Measurements from ENCODE around the gene COMMD10. TPM values are rescaled to one million over a fixed set of nuclear protein-coding genes. Genes with fewer than 3 reads are reported as not detected.

The COMMD10 gene
- total RNA-seq, 4 donors from 2014 or later, result 17.6 to 35.7 (median 25.7) TPM

GRCh38 chr5:116303810-116304209 lies 219.0 kb downstream of the COMMD10 start:
- intact Hi-C loops (cut with DNase I), result no loop called here
- no peaks in the 10 kb centered on the region for H3K4me1 ChIP-seq
- no peak overlapping the region for H3K4me3 ChIP-seq
- TF ChIP-seq POLR2AphosphoS5 (IDR thresholded peaks at IDR 0.05) (no peak), CTCF (IDR thresholded peaks at IDR 0.05) (no peak)
- no peak overlapping the region for H3K27ac ChIP-seq (replicated peaks in 1 of 4)
- no peak for DNase-seq (ENCODE audit: extremely low spot score)
- H3K27me3 ChIP-seq, result no peaks in the 10 kb centered on the region
- peaks cover 0 to 34% (median 23%) of the 10 kb centered on the region in 4 donors for H3K9me3 ChIP-seq
- 90% methylated on average over 4 of the region's 4 CpGs for WGBS
- H3K36me3 ChIP-seq, result peaks cover 26 to 80% (median 59%) of the 10 kb centered on the region in 4 donors

- DNase-seq (ENCODE audit: extremely low spot score), result no peak
- H3K27me3 ChIP-seq, result no peaks in the 10 kb centered on the region
- TF ChIP-seq POLR2A (IDR thresholded peaks at IDR 0.05; ENCODE audit: low read depth) (no peak), EP300 (IDR thresholded peaks at IDR 0.05) (no peak), CTCF (IDR thresholded peaks at IDR 0.05) (no peak), POLR2AphosphoS5 (IDR thresholded peaks at IDR 0.05) (no peak)
- no peaks in the 10 kb centered on the region for H3K4me1 ChIP-seq
- H3K9me3 ChIP-seq, result peaks cover 0 to 49% (median 40%) of the 10 kb centered on the region in 4 donors
- 100% methylated on average over 1 of the region's 1 CpG for WGBS
- H3K27ac ChIP-seq (replicated peaks in 1 of 4), result no peak overlapping the region
- H3K4me3 ChIP-seq, result no peak overlapping the region
- intact Hi-C loops (cut with DNase I), result no loop called here
- H3K36me3 ChIP-seq, result peaks cover 26 to 65% (median 48%) of the 10 kb centered on the region in 4 donors
Measured at GRCh38 chr5:116305899-116306298, 221.1 kb downstream of the COMMD10 start.

- DNase-seq (ENCODE audit: extremely low spot score), result no peak
- Histone ChIP-seq H3K36me3 (peaks cover 26 to 62% (median 44%) of the 10 kb centered on the region in 4 donors), H3K4me3 (no peak overlapping the region), H3K27ac (replicated peaks in 1 of 4) (no peak overlapping the region), H3K9me3 (peaks cover 0 to 49% (median 41%) of the 10 kb centered on the region in 4 donors), H3K4me1 (no peaks in the 10 kb centered on the region), H3K27me3 (no peaks in the 10 kb centered on the region)
- TF ChIP-seq CTCF (IDR thresholded peaks at IDR 0.05), result no peak
- TF ChIP-seq EP300 (IDR thresholded peaks at IDR 0.05), result no peak
- no peak for TF ChIP-seq POLR2AphosphoS5 (IDR thresholded peaks at IDR 0.05)
- TF ChIP-seq POLR2A (IDR thresholded peaks at IDR 0.05; ENCODE audit: low read depth), result no peak
- WGBS, result 76% methylated on average over 2 of the region's 2 CpGs
- intact Hi-C loops (cut with DNase I), result no loop called here
Measured at GRCh38 chr5:116306846-116307245, 222.0 kb downstream of the COMMD10 start.

- Histone ChIP-seq H3K4me3 (no peak overlapping the region), H3K4me1 (no peaks in the 10 kb centered on the region), H3K27me3 (no peaks in the 10 kb centered on the region), H3K9me3 (peaks cover 0 to 49% (median 41%) of the 10 kb centered on the region in 4 donors), H3K27ac (replicated peaks in 1 of 4) (no peak overlapping the region), H3K36me3 (peaks cover 26 to 52% (median 42%) of the 10 kb centered on the region in 4 donors)
- intact Hi-C loops (cut with DNase I), result no loop called here
- 95% methylated on average over 3 of the region's 3 CpGs for WGBS
- TF ChIP-seq EP300 (IDR thresholded peaks at IDR 0.05) (no peak), CTCF (IDR thresholded peaks at IDR 0.05) (no peak), POLR2A (IDR thresholded peaks at IDR 0.05; ENCODE audit: low read depth) (no peak), POLR2AphosphoS5 (IDR thresholded peaks at IDR 0.05) (no peak)
- no peak for DNase-seq (ENCODE audit: extremely low spot score)
Measured at GRCh38 chr5:116308391-116308790, 223.6 kb downstream of the COMMD10 start.

GRCh38 chr5:116313366-116313765 lies 228.5 kb downstream of the COMMD10 start:
- TF ChIP-seq POLR2A (IDR thresholded peaks at IDR 0.05; ENCODE audit: low read depth), result no peak
- H3K4me1 ChIP-seq, result no peaks in the 10 kb centered on the region
- DNase-seq (ENCODE audit: extremely low spot score), result no peak
- peaks cover 0 to 18% (median 8%) of the 10 kb centered on the region in 4 donors for H3K36me3 ChIP-seq
- intact Hi-C loops (cut with DNase I), result no loop called here
- H3K9me3 ChIP-seq, result peaks cover 0 to 42% (median 29%) of the 10 kb centered on the region in 4 donors
- H3K27ac ChIP-seq (replicated peaks in 1 of 4), result no peak overlapping the region
- H3K4me3 ChIP-seq, result no peak overlapping the region
- no peaks in the 10 kb centered on the region for H3K27me3 ChIP-seq
